Kidney glomerular epithelial cell (primary cell): ENCODE data around the gene TM4SF20.

Source experiments
- DNase-seq: peaks from one replicate; lab custom pipeline; 2025; lab: John Stamatoyannopoulos, UW

TM4SF20 gene

GRCh38 chr2:227320305-227321094 lies 58.6 kb downstream of the TM4SF20 start:
- no peak for DNase-seq

DNA sequence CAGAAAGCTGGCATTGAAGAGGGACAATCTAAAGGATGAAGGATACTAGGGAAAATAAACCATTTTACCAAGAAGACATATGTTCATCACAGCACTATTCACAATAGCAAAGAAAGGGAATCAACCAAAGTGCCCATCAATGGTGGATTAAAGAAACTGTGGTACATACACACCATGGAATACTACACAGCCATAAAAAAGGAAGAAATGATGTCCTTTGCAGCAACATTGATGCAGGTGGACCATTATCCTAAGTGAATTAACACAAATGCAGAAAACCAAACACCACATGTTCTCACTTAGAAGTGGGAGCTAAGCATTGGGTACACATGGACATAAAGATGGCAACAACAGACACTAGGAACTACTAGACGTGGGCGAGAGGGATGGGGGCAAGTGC lies 61.3 kb downstream of the TM4SF20 start:
- DNase-seq, result no peak

DNA sequence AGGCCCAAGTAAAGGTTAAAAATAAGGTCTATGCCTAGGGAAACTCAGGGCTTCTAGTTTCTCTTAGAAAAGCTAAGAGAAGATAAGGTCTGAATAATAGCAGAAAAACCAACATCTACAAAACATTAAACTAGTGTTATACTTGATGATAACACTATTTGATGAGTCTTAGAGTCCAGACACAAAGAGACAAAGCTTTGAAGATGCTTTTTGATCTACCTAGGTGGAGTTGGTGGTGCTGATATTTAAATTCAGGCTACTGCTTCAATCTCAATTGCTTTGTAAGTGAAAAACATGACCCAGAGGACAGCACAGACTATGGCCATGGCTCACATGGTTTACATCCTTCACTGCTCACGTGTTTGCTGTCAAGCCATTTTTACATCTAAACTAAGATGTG lies 65.8 kb downstream of the TM4SF20 start:
- no peak for DNase-seq

DNA sequence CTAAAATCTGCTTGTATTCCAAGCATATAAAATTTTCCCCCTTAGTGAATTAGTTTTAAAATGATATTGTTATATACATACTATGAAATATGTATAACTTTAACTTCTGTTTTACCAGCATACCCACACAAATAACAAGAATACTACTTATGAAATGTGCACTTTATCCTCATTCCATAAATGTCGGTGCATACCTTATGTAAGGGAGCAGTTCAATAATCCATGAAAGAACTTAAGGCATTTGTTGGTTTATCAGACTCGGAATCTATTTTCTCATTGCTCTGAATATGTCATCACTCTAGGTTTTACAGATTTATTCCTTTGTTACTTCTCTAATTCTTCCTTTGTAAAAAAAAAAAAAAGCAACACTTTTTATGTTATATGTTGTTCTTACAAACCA lies 66.5 kb downstream of the TM4SF20 start:
- DNase-seq, result no peak
